ACC112 (cell line): ENCODE data around the gene NUBP2.

Experiments used
- H2AFZ ChIP-seq: fragments of 200-600 bp; sonication (generic); one replicate; pipeline ENCODE4 v1.6.0; 2017; ENCODE audit warnings: antibody characterized with exemption, low read length; ENCODE audit not compliant: unreplicated experiment
- H3K27ac ChIP-seq: fragments of 200-600 bp; sonication (generic); 2 replicates; pipeline ENCODE4 v1.5.1; 2014; ENCODE audit warnings: low read depth, mild to moderate bottlenecking, antibody characterized with exemption, low read length, moderate library complexity
- H3K27me3 ChIP-seq: fragments of 200-600 bp; sonication (generic); 2 replicates; pipeline ENCODE4 v1.6.1; 2014; ENCODE audit warnings: mild to moderate bottlenecking, antibody characterized with exemption, low read length, moderate library complexity, mixed read lengths; ENCODE audit not compliant: insufficient read depth
- H3K36me3 ChIP-seq: fragments of 200-600 bp; sonication (generic); 2 replicates; pipeline ENCODE4 v1.6.1; 2016; ENCODE audit warnings: mild to moderate bottlenecking, antibody characterized with exemption, low read length, moderate library complexity, mixed read lengths; ENCODE audit not compliant: insufficient read depth
- H3K4me1 ChIP-seq: fragments of 200-600 bp; sonication (generic); one replicate; pipeline ENCODE4 v1.6.1; 2016; ENCODE audit warnings: low read length, mixed read lengths; ENCODE audit not compliant: insufficient read depth, unreplicated experiment, control insufficient read depth
- H3K4me3 ChIP-seq: fragments of 200-600 bp; sonication (generic); 2 replicates; pipeline ENCODE4 v1.5.1; 2014; ENCODE audit warnings: mild to moderate bottlenecking, low read depth, low read length
- H3K79me2 ChIP-seq: fragments of 200-600 bp; sonication (generic); one replicate; pipeline ENCODE4 v1.6.0; 2016; ENCODE audit warnings: low read length; ENCODE audit not compliant: control insufficient read depth, unreplicated experiment, insufficient read depth

Gene NUBP2

DNA sequence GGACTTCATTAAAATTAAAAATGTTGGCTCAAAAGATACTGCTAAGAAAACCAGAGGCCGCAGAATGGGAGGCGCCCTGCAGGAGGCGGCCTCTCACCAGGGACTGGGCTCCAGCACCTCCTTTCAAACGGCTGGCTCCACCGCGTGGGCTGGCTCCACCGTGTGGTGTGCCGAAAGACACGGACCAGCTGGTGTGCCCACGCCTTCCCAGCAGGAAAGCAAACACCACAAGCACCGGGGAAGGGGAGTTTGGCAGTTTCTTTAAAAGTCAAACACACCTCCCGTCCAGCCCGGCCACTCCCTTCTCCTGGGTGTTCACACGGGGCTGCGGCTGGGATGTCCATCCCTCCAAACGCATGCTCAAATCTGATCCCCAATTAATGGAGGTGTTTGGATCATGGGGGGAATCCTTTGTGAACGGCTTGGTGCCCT is 30.0 kb downstream of the NUBP2 start:
- Histone ChIP-seq H3K36me3 (no peaks in the 10 kb centered on the region), H3K4me1 (no peaks in the 10 kb centered on the region), H3K27ac (no peak overlapping the region), H3K4me3 (no peak overlapping the region), H2AFZ (no peak overlapping the region), H3K79me2 (no peaks in the 10 kb centered on the region), H3K27me3 (no peaks in the 10 kb centered on the region)

DNA sequence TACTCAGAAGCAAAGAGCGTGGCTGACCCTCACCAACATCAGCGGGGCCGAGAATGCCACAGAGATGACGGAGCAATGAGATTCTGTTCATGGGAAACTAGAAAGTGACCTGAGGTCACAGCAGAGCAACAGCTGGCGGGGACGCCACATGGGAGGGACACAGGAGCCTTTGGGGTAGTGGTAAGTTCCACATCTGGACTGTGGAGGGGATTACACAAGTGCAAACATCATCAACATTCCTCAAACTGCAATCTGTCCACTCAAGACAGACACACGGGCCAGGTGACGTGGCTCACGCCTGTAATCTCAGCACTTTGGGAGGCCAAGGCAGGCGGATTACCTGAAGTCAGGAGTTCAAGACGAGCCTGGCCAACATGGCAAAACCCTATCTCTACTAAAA is 32.7 kb downstream of the NUBP2 start:
- no peaks in the 10 kb centered on the region for H3K36me3 ChIP-seq
- H3K27ac ChIP-seq, result no peak overlapping the region
- H3K79me2 ChIP-seq, result no peaks in the 10 kb centered on the region
- no peak overlapping the region for H3K4me3 ChIP-seq
- H3K27me3 ChIP-seq, result no peaks in the 10 kb centered on the region
- H3K4me1 ChIP-seq, result no peaks in the 10 kb centered on the region
- no peak overlapping the region for H2AFZ ChIP-seq

DNA sequence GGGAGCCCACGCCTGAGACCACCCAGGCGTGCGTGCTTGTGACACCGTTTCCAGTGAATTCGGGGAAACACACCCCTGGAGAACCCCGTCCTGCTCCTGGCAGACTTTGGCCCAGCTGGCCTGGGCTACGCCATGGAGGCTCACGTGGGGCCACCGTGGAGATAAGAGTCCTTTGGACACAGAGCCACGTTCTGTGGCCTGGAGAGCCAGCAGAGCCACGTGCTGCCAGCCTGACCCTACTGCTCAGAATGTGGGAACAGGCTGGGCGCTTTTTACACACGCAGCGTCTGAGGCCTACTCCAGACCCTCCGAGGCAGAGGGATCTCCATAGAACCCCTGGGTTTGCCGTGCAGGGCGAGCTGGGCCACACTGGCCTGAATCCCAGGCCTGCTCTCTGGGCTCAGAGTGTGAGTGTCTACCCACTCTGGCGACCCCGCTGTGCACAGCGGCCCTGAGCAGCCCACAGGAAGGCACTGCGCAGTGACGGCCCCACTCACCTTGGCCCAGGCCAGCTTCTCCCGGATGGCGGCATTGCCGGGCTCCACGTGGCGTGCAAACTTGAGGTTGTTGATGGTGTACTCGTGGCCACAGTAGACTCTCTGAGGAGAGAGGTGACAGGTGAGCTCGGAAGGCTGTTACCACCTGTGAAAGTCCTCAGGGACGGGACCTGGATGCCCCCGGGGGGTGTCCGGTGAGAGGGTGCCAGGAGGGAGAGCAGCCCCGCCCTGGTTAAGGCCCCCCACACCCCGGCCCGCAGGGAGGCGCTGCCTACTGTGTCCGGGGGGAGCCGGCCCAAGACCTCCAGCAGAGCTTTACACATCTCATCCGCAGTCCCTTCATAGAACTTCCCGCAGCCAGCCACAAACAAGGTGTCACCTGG is 33.9 kb downstream of the NUBP2 start:
- no peaks in the 10 kb centered on the region for H3K27me3 ChIP-seq
- H3K4me3 ChIP-seq, result no peak overlapping the region
- no peaks in the 10 kb centered on the region for H3K79me2 ChIP-seq
- no peak overlapping the region for H2AFZ ChIP-seq
- H3K4me1 ChIP-seq, result no peaks in the 10 kb centered on the region
- H3K36me3 ChIP-seq, result no peaks in the 10 kb centered on the region
- no peak overlapping the region for H3K27ac ChIP-seq

DNA sequence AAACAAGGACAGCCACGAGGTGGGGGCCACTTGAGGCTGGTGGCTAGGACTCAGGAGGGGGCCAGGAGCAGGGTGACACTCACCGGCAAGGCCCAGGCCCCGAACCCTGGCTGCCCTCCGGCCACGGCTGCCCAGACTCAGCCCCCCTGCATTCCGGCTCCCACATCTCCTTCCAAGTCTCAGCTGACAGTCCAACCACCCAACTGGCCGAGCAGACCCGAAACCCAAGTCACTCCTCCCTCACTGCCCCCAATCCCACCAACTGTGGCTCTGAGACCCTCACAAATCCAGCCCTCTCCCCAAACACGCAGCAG is 34.5 kb downstream of the NUBP2 start:
- Histone ChIP-seq H3K36me3 (no peaks in the 10 kb centered on the region), H3K27ac (no peak overlapping the region), H3K4me1 (no peaks in the 10 kb centered on the region), H3K4me3 (no peak overlapping the region), H3K79me2 (no peaks in the 10 kb centered on the region), H2AFZ (no peak overlapping the region), H3K27me3 (no peaks in the 10 kb centered on the region)

DNA sequence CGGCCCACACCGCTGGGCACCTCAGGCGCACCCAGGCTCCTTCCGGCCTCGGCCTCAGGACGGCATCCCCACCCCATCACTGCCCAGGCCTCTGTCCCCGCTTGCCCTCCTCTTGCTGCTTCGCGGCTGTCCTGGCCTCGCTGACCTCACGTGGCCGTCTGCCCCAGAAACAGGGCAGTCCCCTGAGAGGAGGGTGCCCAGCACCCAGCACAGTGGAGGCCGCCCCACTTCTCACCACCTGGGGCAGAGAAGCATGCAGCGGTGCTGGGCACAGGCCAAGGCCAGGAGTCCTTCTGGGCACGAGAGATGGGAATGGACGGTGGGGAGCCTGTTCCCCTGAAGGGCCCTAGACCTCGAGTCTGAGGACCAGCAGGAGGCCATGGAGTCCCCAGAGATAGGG is 35.0 kb downstream of the NUBP2 start:
- H3K27ac ChIP-seq, result no peak overlapping the region
- no peaks in the 10 kb centered on the region for H3K79me2 ChIP-seq
- H3K4me3 ChIP-seq, result no peak overlapping the region
- no peaks in the 10 kb centered on the region for H3K27me3 ChIP-seq
- H3K36me3 ChIP-seq, result no peaks in the 10 kb centered on the region
- no peak overlapping the region for H2AFZ ChIP-seq
- no peaks in the 10 kb centered on the region for H3K4me1 ChIP-seq

DNA sequence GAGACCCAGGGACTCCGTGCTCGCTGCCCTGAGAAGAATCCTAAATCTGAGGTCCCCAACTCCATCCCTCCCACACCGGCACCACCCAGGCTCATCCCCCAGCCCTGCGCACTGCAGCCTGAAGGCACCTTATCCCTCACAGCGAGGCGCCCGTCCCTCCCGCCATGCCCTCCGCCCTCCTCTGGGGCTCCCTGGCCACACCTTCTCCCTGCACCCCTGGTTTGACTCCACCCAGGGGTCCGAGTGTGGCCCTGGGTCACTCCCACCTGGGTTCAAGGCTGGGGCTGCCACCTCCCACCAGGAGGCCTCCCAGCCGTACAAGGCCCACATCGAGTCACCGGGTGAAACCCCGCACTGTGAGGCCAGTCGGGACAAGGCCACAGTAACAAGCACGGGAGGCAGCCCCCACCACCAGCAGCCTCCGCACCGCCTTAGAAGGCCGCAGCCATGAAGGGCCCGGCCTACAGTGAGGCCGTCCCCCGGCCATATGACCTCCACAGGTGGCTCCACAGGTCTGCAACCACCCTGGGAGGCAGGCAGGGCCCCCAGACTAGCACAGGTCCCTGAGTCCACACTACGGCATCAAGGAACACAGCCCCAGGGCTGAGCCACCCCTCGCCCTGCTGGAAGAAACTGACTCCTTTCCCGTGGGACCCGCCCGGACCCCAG is 35.6 kb downstream of the NUBP2 start:
- no peaks in the 10 kb centered on the region for H3K4me1 ChIP-seq
- no peaks in the 10 kb centered on the region for H3K36me3 ChIP-seq
- no peak overlapping the region for H3K4me3 ChIP-seq
- H2AFZ ChIP-seq, result no peak overlapping the region
- no peaks in the 10 kb centered on the region for H3K27me3 ChIP-seq
- no peak overlapping the region for H3K27ac ChIP-seq
- no peaks in the 10 kb centered on the region for H3K79me2 ChIP-seq

DNA sequence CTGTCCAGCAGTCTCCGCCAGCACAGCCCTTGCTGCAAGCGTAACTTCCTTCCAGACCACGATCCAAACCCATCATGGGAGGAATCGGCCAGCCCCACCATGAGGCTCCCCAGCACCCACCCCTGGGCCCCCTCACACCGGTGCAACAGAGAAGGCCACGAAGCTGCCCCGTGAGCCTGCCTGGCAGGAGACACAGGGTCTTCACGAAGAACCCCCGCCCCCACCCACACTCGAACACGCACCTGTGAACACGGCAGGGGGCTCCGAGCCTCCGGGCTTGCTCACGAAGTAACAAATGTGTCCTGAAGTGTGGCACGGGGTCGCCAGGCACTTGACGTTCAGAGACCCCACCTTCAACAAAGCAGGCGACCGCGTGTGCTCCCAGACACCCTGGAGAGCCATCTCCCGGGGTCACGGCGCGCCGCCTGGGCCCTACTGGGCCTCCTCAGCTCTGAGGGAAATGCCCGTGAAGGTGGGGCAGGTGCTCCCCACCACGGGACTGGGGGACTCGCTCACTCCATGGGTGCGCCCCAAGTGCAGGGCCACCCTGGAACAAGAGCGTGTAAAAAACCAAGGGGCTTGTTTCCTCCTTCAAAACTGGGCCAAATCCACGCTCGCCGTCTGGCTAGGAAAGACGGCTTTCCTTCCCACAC is 36.2 kb downstream of the NUBP2 start:
- no peak overlapping the region for H3K4me3 ChIP-seq
- H3K27ac ChIP-seq, result no peak overlapping the region
- H3K4me1 ChIP-seq, result no peaks in the 10 kb centered on the region
- H3K79me2 ChIP-seq, result no peaks in the 10 kb centered on the region
- no peaks in the 10 kb centered on the region for H3K36me3 ChIP-seq
- H3K27me3 ChIP-seq, result no peaks in the 10 kb centered on the region
- no peak overlapping the region for H2AFZ ChIP-seq

DNA sequence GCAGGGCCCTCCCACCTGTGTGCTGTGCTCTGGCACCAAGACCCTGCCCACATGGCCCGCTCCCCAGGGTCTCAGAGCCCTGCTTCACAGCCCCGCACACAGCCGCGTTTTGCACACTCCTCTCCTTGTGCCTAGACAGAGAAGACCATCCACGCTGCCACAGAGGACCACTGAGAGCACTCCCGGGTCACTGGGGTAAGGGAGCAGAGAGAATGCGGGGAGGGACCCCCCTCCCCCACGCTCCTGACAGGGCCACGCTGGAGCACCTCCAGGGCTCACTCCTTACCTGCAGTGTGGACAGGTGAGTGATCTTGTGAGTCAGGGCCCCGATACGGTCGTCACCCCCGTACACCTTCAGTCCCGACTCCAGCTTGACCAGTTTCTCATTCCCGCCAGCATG is 36.9 kb downstream of the NUBP2 start:
- Histone ChIP-seq H3K4me3 (no peak overlapping the region), H3K79me2 (no peaks in the 10 kb centered on the region), H3K27me3 (no peaks in the 10 kb centered on the region), H3K4me1 (no peaks in the 10 kb centered on the region), H3K36me3 (no peaks in the 10 kb centered on the region), H3K27ac (no peak overlapping the region), H2AFZ (no peak overlapping the region)

DNA sequence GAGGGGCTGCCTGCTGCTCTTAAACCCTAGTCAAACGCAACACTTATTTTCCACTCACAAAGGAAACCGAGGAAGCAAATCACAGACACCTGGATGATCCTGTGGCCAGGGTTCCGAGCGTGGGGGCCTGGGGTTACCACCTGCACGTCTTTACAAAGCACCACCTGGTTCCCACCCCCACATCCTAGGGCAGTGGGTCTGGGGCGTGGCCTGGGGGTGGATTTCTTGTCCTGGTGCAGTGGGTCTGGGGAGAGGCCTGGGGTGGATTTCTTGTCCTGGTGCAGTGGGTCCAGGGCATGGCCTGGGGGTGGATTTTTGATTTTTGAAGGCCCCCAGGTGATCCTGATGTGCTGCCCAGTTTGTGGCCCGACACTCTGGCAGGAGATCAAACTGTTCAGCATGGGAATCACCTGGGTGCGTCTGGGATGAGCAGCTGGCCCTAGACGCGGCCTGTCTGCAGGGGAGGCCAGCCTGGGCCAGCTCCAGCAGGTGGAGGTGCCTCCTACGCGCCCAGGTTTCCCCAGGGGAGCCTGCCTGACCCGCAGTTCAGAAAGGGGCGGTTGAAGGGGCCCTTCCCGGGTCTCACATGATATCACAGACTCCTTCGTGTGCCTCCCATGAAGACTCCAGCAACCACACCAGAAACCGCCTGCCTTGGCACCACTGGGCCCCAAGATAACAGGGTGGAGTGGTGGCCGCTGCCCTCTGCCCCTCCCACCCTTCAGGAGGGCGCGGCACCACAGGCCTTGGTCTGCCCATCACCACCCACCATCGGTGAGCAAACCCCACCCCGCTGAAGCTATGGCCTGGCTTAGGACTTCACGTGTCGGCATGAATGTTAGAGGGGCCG is 37.6 kb downstream of the NUBP2 start:
- H3K79me2 ChIP-seq, result no peaks in the 10 kb centered on the region
- no peaks in the 10 kb centered on the region for H3K36me3 ChIP-seq
- H3K27me3 ChIP-seq, result no peaks in the 10 kb centered on the region
- no peak overlapping the region for H3K27ac ChIP-seq
- peaks cover under 1% of the 10 kb centered on the region for H3K4me1 ChIP-seq
- no peak overlapping the region for H3K4me3 ChIP-seq
- H2AFZ ChIP-seq, result no peak overlapping the region

DNA sequence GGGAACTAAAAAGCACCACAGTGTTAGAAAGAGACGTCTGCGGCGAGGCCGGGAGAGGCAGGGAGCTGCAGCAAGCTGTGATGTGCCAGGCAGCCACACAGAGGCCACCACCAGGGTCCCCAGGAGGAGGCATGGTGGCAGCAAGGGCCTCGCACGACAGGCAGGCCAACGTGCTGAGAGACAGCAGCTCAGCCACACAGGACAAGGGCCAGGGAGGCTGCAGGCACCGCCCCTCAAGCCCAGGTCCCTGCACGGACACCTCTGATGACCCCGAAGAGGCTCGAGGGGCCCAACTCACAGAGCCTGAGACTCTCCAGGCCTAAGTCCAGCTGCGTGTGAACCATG is 38.2 kb downstream of the NUBP2 start:
- H3K4me3 ChIP-seq, result no peak overlapping the region
- H3K79me2 ChIP-seq, result no peaks in the 10 kb centered on the region
- peaks cover 6% of the 10 kb centered on the region for H3K4me1 ChIP-seq
- no peaks in the 10 kb centered on the region for H3K36me3 ChIP-seq
- no peaks in the 10 kb centered on the region for H3K27me3 ChIP-seq
- H2AFZ ChIP-seq, result no peak overlapping the region
- H3K27ac ChIP-seq, result no peak overlapping the region
